HG02840 (cell line): ENCODE results near the gene AKAIN1.

Experiments used
- ATAC-seq: cut with Tn5 transposase; IDR thresholded peaks from one replicate; pipeline ENCODE4 v1.9.1; 2021; ENCODE audit warnings: mild to moderate bottlenecking, moderate library complexity, moderate number of reproducible peaks; ENCODE audit not compliant: unreplicated experiment, low FRiP score

The AKAIN1 gene

GRCh38 chr18:5164903-5165302, 32.2 kb downstream of the AKAIN1 start:
- ATAC-seq = no peak

GRCh38 chr18:5162111-5162510, 34.9 kb downstream of the AKAIN1 start:
- ATAC-seq = no peak

- ATAC-seq = no peak
Observed at GRCh38 chr18:5159080-5159479, 38.0 kb downstream of the AKAIN1 start.

- no peak for ATAC-seq
Observed at GRCh38 chr18:5158587-5158986, 38.5 kb downstream of the AKAIN1 start.

GRCh38 chr18:5158172-5158571, 38.9 kb downstream of the AKAIN1 start:
- ATAC-seq = no peak

- ATAC-seq = no peak
Observed at GRCh38 chr18:5155907-5156287, 41.2 kb downstream of the AKAIN1 start.

- no peak for ATAC-seq
Observed at GRCh38 chr18:5155218-5155906, 41.7 kb downstream of the AKAIN1 start.

GRCh38 chr18:5152343-5153020, 44.6 kb downstream of the AKAIN1 start:
- no peak for ATAC-seq

GRCh38 chr18:5150894-5151293, 46.2 kb downstream of the AKAIN1 start:
- no peak for ATAC-seq

- ATAC-seq = no peak
Observed at GRCh38 chr18:5146093-5146492, 51.0 kb downstream of the AKAIN1 start.

- ATAC-seq = no peak
Observed at GRCh38 chr18:5145168-5145825, 51.8 kb downstream of the AKAIN1 start.

- no peak for ATAC-seq
Observed at GRCh38 chr18:5144629-5145028, 52.4 kb downstream of the AKAIN1 start.

GRCh38 chr18:5142859-5143258, 54.2 kb downstream of the AKAIN1 start:
- no peak for ATAC-seq

GRCh38 chr18:5142131-5142530, 54.9 kb downstream of the AKAIN1 start:
- no peak for ATAC-seq

GRCh38 chr18:5137261-5137660, 59.8 kb downstream of the AKAIN1 start:
- ATAC-seq = no peak

- ATAC-seq = no peak
Observed at GRCh38 chr18:5132987-5133386, 64.1 kb downstream of the AKAIN1 start.

- no peak for ATAC-seq
Observed at GRCh38 chr18:5122272-5122671, 74.8 kb downstream of the AKAIN1 start.

- ATAC-seq = no peak
Observed at GRCh38 chr18:5110266-5110665, 86.8 kb downstream of the AKAIN1 start.

GRCh38 chr18:5107988-5108387, 89.1 kb downstream of the AKAIN1 start:
- no peak for ATAC-seq

GRCh38 chr18:5106730-5107129, 90.3 kb downstream of the AKAIN1 start:
- ATAC-seq = no peak

- no peak for ATAC-seq
Observed at GRCh38 chr18:5104246-5104645, 92.8 kb downstream of the AKAIN1 start.

GRCh38 chr18:5103693-5104092, 93.4 kb downstream of the AKAIN1 start:
- no peak for ATAC-seq
